Tibial nerve (tissue), 3 donors: ENCODE results near the gene THSD4.

Experiments used
- POLR2A ChIP-seq, 2 donors: fragments of 450-650 bp; IDR thresholded peaks; one replicate each; pipeline ENCODE4 v1.6.1; 2017; ENCODE audit warnings: antibody characterized with exemption in 2 of 2, mild to moderate bottlenecking in 2 of 2, moderate library complexity in 2 of 2
- TF ChIP-seq, protein P1 (sequence below), 5 experiments: fragments of 200-600 bp in 3 of 5; fragments of 450-650 bp in 2 of 5; sonication (generic) in 3 of 5; IDR thresholded peaks; one replicate each; pipeline ENCODE4 v1.5.1; 2016 to 2019; ENCODE audit warnings: antibody characterized with exemption in 5 of 5, mild to moderate bottlenecking in 3 of 5, moderate library complexity in 2 of 5

DNA sequence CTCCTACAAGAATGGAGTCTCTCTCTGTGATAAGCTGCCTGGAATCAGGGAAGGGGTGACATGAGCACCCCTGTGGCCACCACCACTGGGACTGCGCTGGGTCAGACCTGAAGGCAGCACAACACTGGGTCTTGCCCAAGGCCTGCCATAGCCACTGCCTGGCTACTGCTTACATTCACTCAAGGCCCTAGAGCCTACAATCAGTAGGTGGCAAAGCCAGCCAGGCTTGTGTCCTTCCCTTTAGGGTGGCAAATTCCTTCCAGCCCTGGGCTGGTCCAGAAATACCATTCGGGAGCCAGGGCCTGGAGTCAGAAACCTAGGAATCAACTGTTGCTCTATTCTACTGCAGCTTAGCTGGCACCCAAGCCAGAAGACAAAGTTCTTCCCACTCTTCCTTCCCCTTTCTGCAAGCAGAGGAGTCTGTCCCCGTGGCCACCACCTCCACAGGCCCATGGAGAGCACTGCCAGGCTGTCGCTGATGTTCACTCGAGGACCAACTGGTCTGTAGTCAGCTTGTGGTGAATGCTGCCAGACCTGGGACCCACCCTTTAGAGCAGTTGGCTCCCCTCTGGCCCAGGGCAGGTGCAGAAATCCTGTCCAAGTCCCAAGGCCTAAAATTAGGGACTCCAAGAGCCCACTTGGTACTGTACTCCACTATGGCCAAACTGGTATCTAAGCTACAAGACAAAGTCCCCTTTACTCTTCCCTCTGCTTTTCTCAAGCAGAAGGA, 307.4 kb downstream of the THSD4 start:
- TF ChIP-seq, protein P1, sequence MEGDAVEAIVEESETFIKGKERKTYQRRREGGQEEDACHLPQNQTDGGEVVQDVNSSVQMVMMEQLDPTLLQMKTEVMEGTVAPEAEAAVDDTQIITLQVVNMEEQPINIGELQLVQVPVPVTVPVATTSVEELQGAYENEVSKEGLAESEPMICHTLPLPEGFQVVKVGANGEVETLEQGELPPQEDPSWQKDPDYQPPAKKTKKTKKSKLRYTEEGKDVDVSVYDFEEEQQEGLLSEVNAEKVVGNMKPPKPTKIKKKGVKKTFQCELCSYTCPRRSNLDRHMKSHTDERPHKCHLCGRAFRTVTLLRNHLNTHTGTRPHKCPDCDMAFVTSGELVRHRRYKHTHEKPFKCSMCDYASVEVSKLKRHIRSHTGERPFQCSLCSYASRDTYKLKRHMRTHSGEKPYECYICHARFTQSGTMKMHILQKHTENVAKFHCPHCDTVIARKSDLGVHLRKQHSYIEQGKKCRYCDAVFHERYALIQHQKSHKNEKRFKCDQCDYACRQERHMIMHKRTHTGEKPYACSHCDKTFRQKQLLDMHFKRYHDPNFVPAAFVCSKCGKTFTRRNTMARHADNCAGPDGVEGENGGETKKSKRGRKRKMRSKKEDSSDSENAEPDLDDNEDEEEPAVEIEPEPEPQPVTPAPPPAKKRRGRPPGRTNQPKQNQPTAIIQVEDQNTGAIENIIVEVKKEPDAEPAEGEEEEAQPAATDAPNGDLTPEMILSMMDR (IDR thresholded peaks at IDR 0.05): no peak
- TF ChIP-seq POLR2A (IDR thresholded peaks at IDR 0.05): no peak
